Measurements from ENCODE around the gene ACTR1A.

DNA sequence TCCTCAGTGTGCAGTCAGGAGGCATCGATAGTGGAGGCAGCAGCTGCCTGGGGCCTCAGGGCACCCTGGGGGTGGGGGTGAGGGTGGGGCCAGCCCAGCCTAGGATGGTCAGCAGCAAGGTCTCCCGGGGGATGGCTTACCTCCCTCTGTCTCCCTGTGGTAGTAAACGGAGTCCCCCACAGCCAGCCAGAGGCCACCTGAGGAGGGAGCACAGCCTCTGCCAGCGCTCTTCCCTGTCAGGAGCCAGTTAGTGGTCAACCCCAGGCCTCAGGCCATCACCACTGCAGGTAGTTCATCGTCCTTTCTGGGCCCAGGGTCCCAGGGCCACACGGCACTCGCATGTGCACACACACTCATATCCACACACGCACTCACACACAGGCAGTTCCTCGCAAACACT is 22.1 kb downstream of the ACTR1A start:
- no peak for TF ChIP-seq NRF1 (conservative IDR thresholded peaks at IDR 0.05 in 1 of 2, IDR thresholded peaks at IDR 0.05 in 1 of 2)
- TF ChIP-seq TFAP4 (CRISPR knock-in tag; IDR thresholded peaks at IDR 0.05; ENCODE audit: borderline replicate concordance): no peak
- no peak for TF ChIP-seq SIX5 (IDR thresholded peaks at IDR 0.05; ENCODE audit: borderline replicate concordance in 1 of 2, insufficient read depth in 1 of 2, low read depth in 1 of 2, low read length in 2 of 2)
- no peak for TF ChIP-seq HMGXB4 (CRISPR knock-in tag; IDR thresholded peaks at IDR 0.05)
- TF ChIP-seq ZBTB33 (CRISPR knock-in tag; IDR thresholded peaks at IDR 0.05): no peak
- TF ChIP-seq ZFX (CRISPR knock-in tag; IDR thresholded peaks at IDR 0.05): no peak
- TF ChIP-seq NFATC3 (IDR thresholded peaks at IDR 0.05): no peak
- TF ChIP-seq SIN3B (IDR thresholded peaks at IDR 0.05; ENCODE audit: low read depth): no peak
- TF ChIP-seq, protein P1, sequence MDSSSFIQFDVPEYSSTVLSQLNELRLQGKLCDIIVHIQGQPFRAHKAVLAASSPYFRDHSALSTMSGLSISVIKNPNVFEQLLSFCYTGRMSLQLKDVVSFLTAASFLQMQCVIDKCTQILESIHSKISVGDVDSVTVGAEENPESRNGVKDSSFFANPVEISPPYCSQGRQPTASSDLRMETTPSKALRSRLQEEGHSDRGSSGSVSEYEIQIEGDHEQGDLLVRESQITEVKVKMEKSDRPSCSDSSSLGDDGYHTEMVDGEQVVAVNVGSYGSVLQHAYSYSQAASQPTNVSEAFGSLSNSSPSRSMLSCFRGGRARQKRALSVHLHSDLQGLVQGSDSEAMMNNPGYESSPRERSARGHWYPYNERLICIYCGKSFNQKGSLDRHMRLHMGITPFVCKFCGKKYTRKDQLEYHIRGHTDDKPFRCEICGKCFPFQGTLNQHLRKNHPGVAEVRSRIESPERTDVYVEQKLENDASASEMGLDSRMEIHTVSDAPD (CRISPR knock-in tag; IDR thresholded peaks at IDR 0.05): no peak
- TF ChIP-seq POLR2A (conservative IDR thresholded peaks at IDR 0.05): no peak
- TF ChIP-seq ERF (CRISPR knock-in tag; IDR thresholded peaks at IDR 0.05): no peak
